ENCODE data around the gene MEI1.

GRCh38 chr22:41831828-41832552, 132.7 kb downstream of the MEI1 start:
- no peak for TF ChIP-seq CTCF (IDR thresholded peaks at IDR 0.05)
- no peak for TF ChIP-seq ZFX (IDR thresholded peaks at IDR 0.05; ENCODE audit: borderline replicate concordance)

Measured in 22Rv1 (cell line).